ENCODE results near the gene RHBDF1. TPM values are rescaled to one million over a fixed set of nuclear protein-coding genes. Genes with fewer than 3 reads are reported as not detected.

Gene RHBDF1
- total and polyA plus RNA-seq, 2 of the 13 experiments (the other 11 are each of a cell fraction or from before 2014, with no cell fraction given): 5.4 to 26.9 TPM

DNA sequence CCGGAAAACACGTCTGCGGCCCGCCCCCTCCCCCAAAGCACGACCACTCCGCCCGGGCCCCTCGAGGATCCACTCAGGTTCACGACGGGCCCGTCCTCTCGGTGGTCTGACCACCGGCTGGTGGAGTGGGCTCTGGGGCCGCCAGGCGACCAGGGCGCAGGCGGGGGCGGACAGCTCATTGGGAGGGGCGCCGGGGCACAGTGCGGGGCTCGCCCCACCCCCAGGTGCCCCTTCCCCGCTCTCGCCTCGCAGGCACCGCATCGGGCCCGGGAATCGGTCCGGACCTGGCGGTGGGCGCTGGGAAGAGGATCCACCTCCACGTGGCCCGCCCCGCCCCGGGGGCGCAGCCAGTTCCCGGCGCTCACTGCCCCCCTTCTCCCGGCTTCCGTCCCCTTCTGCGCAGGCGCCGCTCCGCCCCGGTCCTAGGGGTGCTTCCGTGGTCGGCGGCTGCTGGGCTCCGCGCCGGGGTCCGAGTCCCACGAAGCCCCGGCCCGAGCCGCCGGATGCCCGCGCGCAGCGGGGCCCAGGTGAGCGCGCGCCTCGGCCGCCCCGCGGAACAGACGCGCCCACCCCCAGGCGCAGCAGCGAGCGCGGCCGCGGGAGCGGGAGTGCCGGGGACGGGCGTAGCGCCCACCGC, 5.5 kb upstream of the RHBDF1 start, which contains the start of gene MPG (continued):
- TF ChIP-seq ZNF468 (CRISPR knock-in tag; IDR thresholded peaks at IDR 0.05): peak; percentile 21; the same call in 1 of the 2 replicates
- TF ChIP-seq ZFX (CRISPR knock-in tag; IDR thresholded peaks at IDR 0.05; ENCODE audit: low read depth): peak; percentile 55; the same call in 1 of the 2 replicates
- TF ChIP-seq, protein P1, sequence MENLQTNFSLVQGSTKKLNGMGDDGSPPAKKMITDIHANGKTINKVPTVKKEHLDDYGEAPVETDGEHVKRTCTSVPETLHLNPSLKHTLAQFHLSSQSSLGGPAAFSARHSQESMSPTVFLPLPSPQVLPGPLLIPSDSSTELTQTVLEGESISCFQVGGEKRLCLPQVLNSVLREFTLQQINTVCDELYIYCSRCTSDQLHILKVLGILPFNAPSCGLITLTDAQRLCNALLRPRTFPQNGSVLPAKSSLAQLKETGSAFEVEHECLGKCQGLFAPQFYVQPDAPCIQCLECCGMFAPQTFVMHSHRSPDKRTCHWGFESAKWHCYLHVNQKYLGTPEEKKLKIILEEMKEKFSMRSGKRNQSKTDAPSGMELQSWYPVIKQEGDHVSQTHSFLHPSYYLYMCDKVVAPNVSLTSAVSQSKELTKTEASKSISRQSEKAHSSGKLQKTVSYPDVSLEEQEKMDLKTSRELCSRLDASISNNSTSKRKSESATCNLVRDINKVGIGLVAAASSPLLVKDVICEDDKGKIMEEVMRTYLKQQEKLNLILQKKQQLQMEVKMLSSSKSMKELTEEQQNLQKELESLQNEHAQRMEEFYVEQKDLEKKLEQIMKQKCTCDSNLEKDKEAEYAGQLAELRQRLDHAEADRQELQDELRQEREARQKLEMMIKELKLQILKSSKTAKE (CRISPR knock-in tag; IDR thresholded peaks at IDR 0.05; ENCODE audit: borderline replicate concordance): no peak
- TF ChIP-seq ZNF777 (CRISPR knock-in tag; IDR thresholded peaks at IDR 0.05): no peak
- TF ChIP-seq, protein P2, sequence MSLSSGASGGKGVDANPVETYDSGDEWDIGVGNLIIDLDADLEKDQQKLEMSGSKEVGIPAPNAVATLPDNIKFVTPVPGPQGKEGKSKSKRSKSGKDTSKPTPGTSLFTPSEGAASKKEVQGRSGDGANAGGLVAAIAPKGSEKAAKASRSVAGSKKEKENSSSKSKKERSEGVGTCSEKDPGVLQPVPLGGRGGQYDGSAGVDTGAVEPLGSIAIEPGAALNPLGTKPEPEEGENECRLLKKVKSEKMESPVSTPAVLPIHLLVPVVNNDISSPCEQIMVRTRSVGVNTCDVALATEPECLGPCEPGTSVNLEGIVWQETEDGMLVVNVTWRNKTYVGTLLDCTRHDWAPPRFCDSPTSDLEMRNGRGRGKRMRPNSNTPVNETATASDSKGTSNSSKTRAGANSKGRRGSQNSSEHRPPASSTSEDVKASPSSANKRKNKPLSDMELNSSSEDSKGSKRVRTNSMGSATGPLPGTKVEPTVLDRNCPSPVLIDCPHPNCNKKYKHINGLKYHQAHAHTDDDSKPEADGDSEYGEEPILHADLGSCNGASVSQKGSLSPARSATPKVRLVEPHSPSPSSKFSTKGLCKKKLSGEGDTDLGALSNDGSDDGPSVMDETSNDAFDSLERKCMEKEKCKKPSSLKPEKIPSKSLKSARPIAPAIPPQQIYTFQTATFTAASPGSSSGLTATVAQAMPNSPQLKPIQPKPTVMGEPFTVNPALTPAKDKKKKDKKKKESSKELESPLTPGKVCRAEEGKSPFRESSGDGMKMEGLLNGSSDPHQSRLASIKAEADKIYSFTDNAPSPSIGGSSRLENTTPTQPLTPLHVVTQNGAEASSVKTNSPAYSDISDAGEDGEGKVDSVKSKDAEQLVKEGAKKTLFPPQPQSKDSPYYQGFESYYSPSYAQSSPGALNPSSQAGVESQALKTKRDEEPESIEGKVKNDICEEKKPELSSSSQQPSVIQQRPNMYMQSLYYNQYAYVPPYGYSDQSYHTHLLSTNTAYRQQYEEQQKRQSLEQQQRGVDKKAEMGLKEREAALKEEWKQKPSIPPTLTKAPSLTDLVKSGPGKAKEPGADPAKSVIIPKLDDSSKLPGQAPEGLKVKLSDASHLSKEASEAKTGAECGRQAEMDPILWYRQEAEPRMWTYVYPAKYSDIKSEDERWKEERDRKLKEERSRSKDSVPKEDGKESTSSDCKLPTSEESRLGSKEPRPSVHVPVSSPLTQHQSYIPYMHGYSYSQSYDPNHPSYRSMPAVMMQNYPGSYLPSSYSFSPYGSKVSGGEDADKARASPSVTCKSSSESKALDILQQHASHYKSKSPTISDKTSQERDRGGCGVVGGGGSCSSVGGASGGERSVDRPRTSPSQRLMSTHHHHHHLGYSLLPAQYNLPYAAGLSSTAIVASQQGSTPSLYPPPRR (CRISPR knock-in tag; IDR thresholded peaks at IDR 0.05; ENCODE audit: borderline replicate concordance): no peak; the same call in 1 of the 2 replicates
- TF ChIP-seq ZNF441 (CRISPR knock-in tag; IDR thresholded peaks at IDR 0.05; ENCODE audit: borderline replicate concordance): 0 out of 2 replicates have a peak, but pooled peaks have one; percentile 21
- no peak for TF ChIP-seq ARNT (IDR thresholded peaks at IDR 0.05)
- peak; percentile 29; the same call in 1 of the 2 replicates for TF ChIP-seq KAT7 (CRISPR knock-in tag; IDR thresholded peaks at IDR 0.05; ENCODE audit: borderline replicate concordance)
- TF ChIP-seq MYC (CRISPR knock-in tag; IDR thresholded peaks at IDR 0.05; ENCODE audit: borderline replicate concordance): peak; percentile 94
- peak; percentile 19; the same call in 1 of the 2 replicates for TF ChIP-seq FOXA3 (CRISPR knock-in tag; IDR thresholded peaks at IDR 0.05)
- no peak for TF ChIP-seq U2AF2 (IDR thresholded peaks at IDR 0.05; ENCODE audit: low read depth, low read length)
- peak; percentile 44; the same call in 1 of the 2 replicates for TF ChIP-seq ERF (CRISPR knock-in tag; IDR thresholded peaks at IDR 0.05)
- TF ChIP-seq SUZ12 (IDR thresholded peaks at IDR 0.05; ENCODE audit: low read depth, low read length): no peak
- no peak for TF ChIP-seq SOX5 (CRISPR knock-in tag; IDR thresholded peaks at IDR 0.05; ENCODE audit: borderline replicate concordance)
- peak; percentile 56; the same call in 1 of the 2 replicates for TF ChIP-seq ZNF772 (CRISPR knock-in tag; IDR thresholded peaks at IDR 0.05)
- TF ChIP-seq, protein P3, sequence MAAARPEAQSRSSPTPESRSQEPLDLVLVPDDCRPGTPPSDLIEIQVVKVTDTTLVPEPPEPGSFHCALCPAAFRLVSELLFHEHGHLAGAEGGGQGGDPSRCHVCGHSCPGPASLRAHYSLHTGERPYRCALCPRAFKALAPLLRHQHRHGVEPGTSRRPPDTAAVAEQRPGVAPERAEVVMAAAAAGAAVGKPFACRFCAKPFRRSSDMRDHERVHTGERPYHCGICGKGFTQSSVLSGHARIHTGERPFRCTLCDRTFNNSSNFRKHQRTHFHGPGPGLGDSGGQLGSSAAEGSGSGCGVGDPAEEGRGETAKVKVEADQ (CRISPR knock-in tag; IDR thresholded peaks at IDR 0.05; ENCODE audit: borderline replicate concordance): no peak
- peak; percentile 45; the same call in 1 of the 2 replicates for TF ChIP-seq ZNF263 (CRISPR knock-in tag; IDR thresholded peaks at IDR 0.05)

All from HepG2 (cell line).